Fibroblast of pulmonary artery (primary cell): ENCODE measurements around the gene PYGB.

ENCODE experiments used
- DNase-seq: peaks from one replicate; pipeline ENCODE4 v3.0.0-alpha.2; 2010; ENCODE audit warnings: low read depth
- H3K4me3 ChIP-seq: replicated peaks from 2 replicates; pipeline ENCODE4 v1.5.1; 2011; ENCODE audit warnings: low read depth, mild to moderate bottlenecking, control low read depth, low read length, moderate library complexity
- CTCF ChIP-seq: IDR thresholded peaks from 2 replicates; pipeline ENCODE4 v1.5.1; 2011; ENCODE audit warnings: mild to moderate bottlenecking, control low read depth, low read length, inconsistent platforms; ENCODE audit errors: missing control alignments

Gene PYGB

DNA sequence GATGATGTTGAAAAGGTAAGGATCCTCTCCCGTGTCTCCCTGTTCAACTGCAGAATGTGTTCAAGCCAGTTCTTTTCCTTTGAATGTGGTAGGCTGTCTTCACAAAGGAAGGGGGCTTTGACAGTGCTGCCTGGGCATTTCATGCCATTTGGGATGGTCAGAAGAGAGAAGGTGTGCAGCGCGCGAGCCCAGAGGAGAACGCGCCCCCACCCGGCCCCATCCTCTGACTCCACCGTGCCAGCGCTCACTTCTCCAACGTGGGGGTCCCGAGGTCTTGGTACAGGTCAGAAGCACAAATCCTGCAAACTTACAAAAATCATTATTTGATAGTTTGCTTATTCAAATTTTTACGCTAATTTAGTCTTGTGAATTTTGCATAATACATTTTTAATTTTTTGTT is 38.0 kb upstream of the PYGB start:
- no peak for DNase-seq
- H3K4me3 ChIP-seq: no peak overlapping the region
- no peak for TF ChIP-seq CTCF

DNA sequence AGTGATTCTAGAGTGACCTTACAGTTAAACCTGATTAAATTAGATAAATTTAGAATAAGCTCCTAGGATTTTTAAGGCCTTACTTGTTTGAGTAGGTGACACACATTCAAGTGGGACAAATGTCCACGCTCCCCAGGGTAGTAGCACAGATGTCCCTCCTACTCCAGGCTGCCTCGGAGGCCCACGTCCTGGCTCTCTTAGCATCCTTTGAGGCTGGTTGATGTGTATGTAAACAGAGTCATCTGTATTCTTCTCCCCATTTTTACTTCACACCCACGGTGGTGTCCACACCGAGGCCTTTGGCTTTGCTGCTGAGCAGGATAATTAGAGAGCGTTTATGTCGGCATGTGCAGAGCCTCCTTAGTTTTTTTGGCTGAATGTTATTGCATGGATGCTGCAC is 36.6 kb upstream of the PYGB start:
- no peak for TF ChIP-seq CTCF
- no peak for DNase-seq
- H3K4me3 ChIP-seq: no peak overlapping the region

- TF ChIP-seq CTCF: no peak
- H3K4me3 ChIP-seq: no peak overlapping the region
These were observed 35.6 kb upstream of the PYGB start for GRCh38 chr20:25212242-25212641.

DNA sequence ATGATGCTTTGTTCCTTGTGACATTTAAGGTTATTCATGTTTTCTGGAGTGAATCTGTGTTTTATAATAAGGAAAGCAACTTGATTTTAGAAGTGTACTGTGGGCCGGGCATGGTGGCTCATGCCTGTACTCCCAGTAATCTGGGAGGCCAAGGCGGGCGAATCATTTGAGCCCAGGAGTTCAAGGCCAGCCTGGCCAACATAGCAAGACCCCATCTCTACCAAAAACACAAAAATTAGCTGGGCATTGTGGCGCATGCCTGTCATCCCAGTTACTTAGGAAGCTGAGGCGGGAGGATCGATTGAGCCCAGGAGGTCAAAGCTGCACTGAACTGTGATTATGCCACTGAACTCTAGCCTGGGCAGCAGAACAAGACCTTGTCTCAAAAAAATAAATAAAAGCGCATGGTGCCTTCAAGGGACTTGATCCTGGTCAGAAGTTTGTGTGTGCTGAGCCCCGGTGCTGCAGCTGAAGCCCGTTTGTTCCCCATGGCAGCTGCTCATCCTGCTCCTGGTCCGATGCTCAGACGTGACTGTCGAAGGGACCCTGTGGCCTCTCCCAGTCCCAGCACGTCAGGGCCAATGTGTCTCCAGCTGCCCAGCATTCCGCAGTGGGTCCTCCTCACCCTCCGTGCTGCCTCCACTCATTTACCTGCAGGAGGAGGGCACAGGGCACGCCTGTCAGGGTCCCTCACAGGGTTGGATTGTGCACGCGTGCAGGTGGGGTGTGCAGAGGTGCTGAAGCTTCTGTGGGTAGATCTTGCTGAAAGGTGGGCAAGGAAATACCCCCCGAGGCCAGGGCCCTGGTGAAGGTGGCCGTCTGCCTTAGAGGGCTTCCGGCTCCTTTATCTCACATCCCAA is 34.1 kb upstream of the PYGB start:
- no peak for DNase-seq
- TF ChIP-seq CTCF: no peak
- H3K4me3 ChIP-seq: no peak overlapping the region

More at GRCh38 chr20:25212242-25212641, 35.6 kb upstream of the PYGB start:
- DNase-seq: no peak

- H3K4me3 ChIP-seq: no peak overlapping the region
- DNase-seq: no peak
- TF ChIP-seq CTCF: no peak
These were observed 33.5 kb upstream of the PYGB start for GRCh38 chr20:25214426-25214790.

DNA sequence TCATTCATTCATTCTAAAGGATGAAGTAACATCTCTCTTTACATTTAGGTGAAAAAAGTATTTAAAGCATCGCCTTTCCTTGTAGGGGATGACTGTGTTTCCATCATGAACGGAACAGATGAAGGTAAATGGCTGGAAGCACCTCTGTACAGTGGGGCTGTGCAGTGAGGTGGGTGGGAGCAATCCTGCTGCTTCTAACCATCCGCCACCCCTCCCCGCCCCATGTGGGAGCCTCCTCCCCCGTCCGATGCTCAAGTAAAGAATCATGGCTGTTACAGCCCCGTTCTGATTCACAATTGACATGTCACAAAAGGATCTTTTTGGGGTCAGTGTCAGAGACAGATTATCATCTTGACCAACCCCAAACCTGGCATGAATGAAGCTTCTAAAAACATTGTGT is 33.1 kb upstream of the PYGB start:
- DNase-seq: no peak
- no peak for TF ChIP-seq CTCF
- H3K4me3 ChIP-seq: no peak overlapping the region

GRCh38 chr20:25215521-25215920 is 32.4 kb upstream of the PYGB start:
- TF ChIP-seq CTCF: no peak
- DNase-seq: no peak
- no peak overlapping the region for H3K4me3 ChIP-seq
